ENCODE results near the gene SYNPO2. TPM values are rescaled to one million over a fixed set of nuclear protein-coding genes. Genes with fewer than 3 reads are reported as not detected.

Gene SYNPO2
- total RNA-seq, 1 experiment from 2014 or later: 0.87 TPM

DNA sequence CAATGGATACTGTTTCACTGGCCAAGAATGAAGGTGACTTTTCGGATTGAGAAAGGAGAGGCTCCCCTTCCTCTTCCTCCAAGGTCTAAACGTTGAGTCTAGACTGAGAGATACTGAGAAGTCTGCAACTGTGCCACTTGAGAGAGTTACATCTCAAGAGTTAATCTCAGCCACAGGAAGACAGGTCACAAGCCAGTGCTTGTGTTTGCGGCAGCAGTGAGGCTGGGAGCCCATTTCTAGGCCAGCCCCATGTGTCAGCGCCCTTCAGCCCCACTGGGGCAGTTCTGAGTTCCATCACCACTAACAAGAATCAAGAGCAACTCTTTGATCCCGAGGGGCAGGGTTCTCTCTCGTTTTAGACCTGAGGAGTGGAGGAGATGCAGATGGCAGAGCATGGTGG is 45.4 kb upstream of the SYNPO2 start:
- no peaks in the 10 kb centered on the region for H3K4me1 ChIP-seq (replicated peaks; ENCODE audit: insufficient read depth)
- H3K4me3 ChIP-seq: no peak overlapping the region
- no peak overlapping the region for H2AFZ ChIP-seq
- CTCF ChIA-PET: no interaction called here
- DNase-seq: no peak
- intact Hi-C loops (cut with micrococcal nuclease; ENCODE audit: unreplicated experiment): no loop called here
- POLR2A ChIA-PET (ENCODE audit: unreplicated experiment): no interaction called here
- H3K27ac ChIP-seq: no peak overlapping the region
- no peaks in the 10 kb centered on the region for H3K9me3 ChIP-seq (ENCODE audit: insufficient read depth, low read depth)
- no peaks in the 10 kb centered on the region for H3K36me3 ChIP-seq (ENCODE audit: low read depth)
- H4K20me1 ChIP-seq (ENCODE audit: insufficient read depth): no peaks in the 10 kb centered on the region
- no peak overlapping the region for H3K4me2 ChIP-seq
- H3F3A ChIP-seq (ENCODE audit: insufficient read depth, low read depth): no peaks in the 10 kb centered on the region
- no peaks in the 10 kb centered on the region for H3K27me3 ChIP-seq (ENCODE audit: insufficient read depth, low read depth)
- TF ChIP-seq CTCF (conservative IDR thresholded peaks at IDR 0.05): no peak
- TF ChIP-seq EZH2 (IDR thresholded peaks at IDR 0.05; ENCODE audit: low read depth): no peak
- no peaks in the 10 kb centered on the region for H3K79me2 ChIP-seq (ENCODE audit: low read depth)
- BruUV-seq (replicated peaks): no TSS peak
- H3K9me2 ChIP-seq (ENCODE audit: insufficient read depth): no peaks in the 10 kb centered on the region

DNA sequence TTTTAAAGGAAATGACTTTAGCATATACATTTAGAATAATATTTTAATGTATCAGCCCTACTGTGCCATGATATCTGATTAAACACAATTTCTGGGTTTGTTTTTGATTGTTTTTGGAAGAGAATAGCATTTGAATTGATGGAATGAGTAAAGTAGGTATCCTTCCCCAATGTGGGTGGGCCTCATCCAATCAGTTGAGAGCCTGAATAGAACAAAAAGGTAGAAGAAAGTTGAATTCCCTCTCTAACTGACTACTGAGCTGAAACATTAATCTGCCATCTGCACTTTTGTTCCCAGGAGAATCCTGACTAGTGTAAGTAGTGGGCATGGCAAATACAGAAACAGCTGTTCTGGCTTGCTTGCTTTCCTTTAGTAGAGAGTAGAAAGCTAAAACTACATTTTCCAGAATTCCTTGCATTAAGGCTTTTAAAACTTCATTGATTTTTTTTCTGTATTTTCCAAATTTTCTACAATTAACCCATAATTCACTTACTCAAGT is 43.1 kb upstream of the SYNPO2 start:
- Histone ChIP-seq H3K9me2 (ENCODE audit: insufficient read depth) (no peaks in the 10 kb centered on the region), H3F3A (ENCODE audit: insufficient read depth, low read depth) (no peaks in the 10 kb centered on the region), H3K27ac (no peak overlapping the region), H2AFZ (no peak overlapping the region), H4K20me1 (ENCODE audit: insufficient read depth) (no peaks in the 10 kb centered on the region), H3K36me3 (ENCODE audit: low read depth) (no peaks in the 10 kb centered on the region), H3K79me2 (ENCODE audit: low read depth) (no peaks in the 10 kb centered on the region), H3K27me3 (ENCODE audit: insufficient read depth, low read depth) (no peaks in the 10 kb centered on the region), H3K4me2 (no peak overlapping the region), H3K4me1 (replicated peaks; ENCODE audit: insufficient read depth) (no peaks in the 10 kb centered on the region), H3K9me3 (ENCODE audit: insufficient read depth, low read depth) (no peaks in the 10 kb centered on the region), H3K4me3 (no peak overlapping the region)
- no peak for DNase-seq
- ChIA-PET CTCF (no interaction called here), POLR2A (ENCODE audit: unreplicated experiment) (no interaction called here)
- TF ChIP-seq EZH2 (IDR thresholded peaks at IDR 0.05; ENCODE audit: low read depth): no peak
- no peak for TF ChIP-seq CTCF (conservative IDR thresholded peaks at IDR 0.05)
- intact Hi-C loops (cut with micrococcal nuclease; ENCODE audit: unreplicated experiment): no loop called here
- BruUV-seq (replicated peaks): no TSS peak

GRCh38 chr4:118846979-118847378 is 41.7 kb upstream of the SYNPO2 start:
- no TSS peak for BruUV-seq (replicated peaks)
- H3K9me2 ChIP-seq (ENCODE audit: insufficient read depth): no peaks in the 10 kb centered on the region
- no peaks in the 10 kb centered on the region for H4K20me1 ChIP-seq (ENCODE audit: insufficient read depth)
- POLR2A ChIA-PET (ENCODE audit: unreplicated experiment): no interaction called here
- no peak overlapping the region for H3K4me3 ChIP-seq
- no peaks in the 10 kb centered on the region for H3K4me1 ChIP-seq (replicated peaks; ENCODE audit: insufficient read depth)
- H3F3A ChIP-seq (ENCODE audit: insufficient read depth, low read depth): no peaks in the 10 kb centered on the region
- no peaks in the 10 kb centered on the region for H3K9me3 ChIP-seq (ENCODE audit: insufficient read depth, low read depth)
- H3K36me3 ChIP-seq (ENCODE audit: low read depth): no peaks in the 10 kb centered on the region
- no peaks in the 10 kb centered on the region for H3K79me2 ChIP-seq (ENCODE audit: low read depth)
- CTCF ChIA-PET: no interaction called here
- TF ChIP-seq CTCF (conservative IDR thresholded peaks at IDR 0.05) (no peak), EZH2 (IDR thresholded peaks at IDR 0.05; ENCODE audit: low read depth) (no peak)
- no peak for DNase-seq
- intact Hi-C loops (cut with micrococcal nuclease; ENCODE audit: unreplicated experiment): no loop called here
- H3K27ac ChIP-seq: no peak overlapping the region
- no peak overlapping the region for H3K4me2 ChIP-seq
- H3K27me3 ChIP-seq (ENCODE audit: insufficient read depth, low read depth): no peaks in the 10 kb centered on the region
- no peak overlapping the region for H2AFZ ChIP-seq

Measured in PC-9 (cell line).